ENCODE data around the gene SLC47A2. TPM values are rescaled to one million over a fixed set of nuclear protein-coding genes. Genes with fewer than 3 reads are reported as not detected.
A peak's percentile ranks its signal among the peaks of the same experiment; 100 is the strongest.

Gene SLC47A2
- total and polyA plus RNA-seq, 8 donors, result 0.78 TPM; not detected in 7

- TF ChIP-seq EP300 (IDR thresholded peaks at IDR 0.05), result no peak
- peaks cover 0 to 25% (median 10%) of the 10 kb centered on the region in 4 donors for H3K36me3 ChIP-seq
- intact Hi-C loops (cut with DNase I; ENCODE audit: low total_unique reads), result no loop called here
- H3K4me1 ChIP-seq, result peaks cover 7 to 22% (median 20%) of the 10 kb centered on the region in 4 donors
- H3K27ac ChIP-seq, result no peak overlapping the region
- WGBS, 5 donors, result 70 to 93% (median 87%) methylated on average over 10 to 14 of the region's 14 CpGs
- H3K4me3 ChIP-seq, result no peak overlapping the region
- H3K9me3 ChIP-seq, result no peaks in the 10 kb centered on the region
- H3K27me3 ChIP-seq, result no peaks in the 10 kb centered on the region
- DNase-seq, result no peak
Measured at GRCh38 chr17:19741832-19742457, 25.6 kb upstream of the SLC47A2 start.

DNA sequence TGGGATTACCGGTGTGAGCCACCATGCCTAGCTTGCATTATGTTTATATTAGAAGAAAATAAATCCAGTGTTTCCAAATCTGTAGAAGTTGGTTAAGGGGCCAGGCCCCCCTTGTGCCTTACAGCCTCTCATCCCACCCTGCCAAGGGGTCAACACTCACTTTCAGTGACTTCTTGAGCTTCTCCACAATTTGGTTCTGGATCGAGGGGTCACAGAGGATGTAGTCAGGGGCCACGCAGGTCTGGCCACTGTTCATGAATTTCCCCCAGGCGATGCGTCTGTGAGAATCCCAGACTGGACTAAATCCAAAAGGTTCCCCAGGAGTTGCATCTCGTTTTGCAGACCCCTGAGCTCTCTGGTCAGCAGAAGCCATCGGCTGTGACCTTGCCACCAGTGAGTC is 24.5 kb upstream of the SLC47A2 start:
- Histone ChIP-seq H3K36me3 (peaks cover 0 to 25% (median 10%) of the 10 kb centered on the region in 4 donors), H3K9me3 (no peaks in the 10 kb centered on the region), H3K27ac (no peak overlapping the region), H3K4me3 (no peak overlapping the region), H3K4me1 (peaks cover 7 to 22% (median 18%) of the 10 kb centered on the region in 4 donors), H3K27me3 (no peaks in the 10 kb centered on the region)
- DNase-seq, result no peak
- 82 to 91% (median 87%) methylated on average over 7 of the region's 7 CpGs for WGBS, 5 donors
- TF ChIP-seq EP300 (IDR thresholded peaks at IDR 0.05) (no peak), CTCF (IDR thresholded peaks at IDR 0.05) (no peak), POLR2AphosphoS5 (IDR thresholded peaks at IDR 0.05) (no peak), POLR2A (IDR thresholded peaks at IDR 0.05) (no peak)
- intact Hi-C loops (cut with DNase I; ENCODE audit: low total_unique reads), result no loop called here

DNA sequence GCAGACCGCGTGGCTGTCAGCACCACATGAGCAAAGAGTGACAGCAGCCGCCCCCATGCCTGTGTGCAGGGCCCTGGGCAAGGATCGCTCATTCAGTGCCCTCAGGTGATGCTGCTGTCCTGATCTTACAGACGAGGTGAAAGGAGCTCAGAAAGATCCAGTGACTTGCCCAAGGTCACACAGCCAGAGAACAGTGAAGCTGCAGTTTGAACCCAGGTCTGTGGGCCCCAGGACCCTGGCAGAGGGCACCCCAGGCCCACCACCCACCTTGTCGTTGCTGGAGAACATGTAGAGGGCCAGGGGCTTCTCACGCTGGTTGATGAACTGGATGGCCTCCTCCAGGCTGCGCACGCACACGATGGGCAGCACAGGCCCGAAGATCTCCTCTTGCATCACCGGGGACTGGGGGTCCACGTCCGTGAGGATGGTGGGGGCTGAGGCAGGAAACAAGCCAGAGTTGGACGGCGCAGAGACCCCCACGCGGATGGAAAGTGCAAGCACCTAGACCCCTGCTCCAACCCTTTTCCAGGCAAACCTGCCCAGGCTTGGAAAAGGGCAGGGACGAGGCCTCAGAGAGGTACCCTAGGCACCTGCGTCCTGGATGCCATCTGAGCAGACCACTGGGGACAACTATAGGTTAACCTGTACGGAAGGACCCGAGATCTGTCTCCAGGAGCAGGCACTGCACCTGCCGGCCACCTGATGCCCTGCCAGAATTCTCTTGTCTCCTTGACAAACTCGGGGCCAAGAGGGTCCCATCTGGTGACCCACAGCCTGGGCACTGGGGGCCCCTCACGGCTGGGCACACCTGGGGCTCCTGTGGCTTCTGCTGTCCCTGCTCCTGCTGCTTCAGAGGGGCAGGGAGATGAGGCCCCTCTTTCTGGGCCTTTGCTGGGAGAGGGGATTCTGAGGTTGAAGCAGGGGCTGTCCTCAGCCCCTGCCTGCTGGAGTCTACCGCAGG is 23.1 kb upstream of the SLC47A2 start:
- H3K9me3 ChIP-seq, result no peaks in the 10 kb centered on the region
- peaks cover 0 to 25% (median 10%) of the 10 kb centered on the region in 4 donors for H3K36me3 ChIP-seq
- DNase-seq, result no peak
- no peak overlapping the region for H3K4me3 ChIP-seq
- TF ChIP-seq CTCF (IDR thresholded peaks at IDR 0.05) (no peak), POLR2AphosphoS5 (IDR thresholded peaks at IDR 0.05) (peak in 1 of 3 donors; percentile 0)
- intact Hi-C loops (cut with DNase I; ENCODE audit: low total_unique reads), result no loop called here
- H3K27ac ChIP-seq, result no peak overlapping the region
- H3K27me3 ChIP-seq, result no peaks in the 10 kb centered on the region
- WGBS, 5 donors, result 86 to 92% (median 89%) methylated on average over 23 to 26 of the region's 26 CpGs
- H3K4me1 ChIP-seq, result peaks cover 0 to 12% (median 5%) of the 10 kb centered on the region in 4 donors

DNA sequence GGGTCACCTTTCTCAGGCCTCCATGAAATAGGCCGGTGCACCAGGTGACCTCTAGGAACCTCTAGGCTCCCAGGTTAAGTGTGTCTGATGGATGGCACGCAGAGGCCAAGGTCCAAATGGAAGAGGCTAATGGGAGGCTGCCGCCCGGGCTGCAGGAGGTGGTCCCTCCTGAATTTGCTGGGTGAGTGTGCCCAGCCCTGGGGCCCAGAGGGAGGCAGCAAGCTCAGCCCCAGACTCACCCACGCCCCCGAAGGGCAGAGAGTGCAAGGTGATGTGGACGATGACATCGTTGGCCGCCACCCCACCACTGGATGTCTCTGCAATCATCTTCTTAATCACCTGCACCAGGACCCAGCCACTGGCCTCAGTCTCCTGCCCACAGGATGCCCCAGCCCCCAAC is 22.4 kb upstream of the SLC47A2 start:
- Histone ChIP-seq H3K9me3 (no peaks in the 10 kb centered on the region), H3K4me3 (no peak overlapping the region), H3K27me3 (no peaks in the 10 kb centered on the region), H3K36me3 (peaks cover 0 to 25% (median 10%) of the 10 kb centered on the region in 4 donors), H3K4me1 (peaks cover 0 to 9% (median 4%) of the 10 kb centered on the region in 4 donors), H3K27ac (no peak overlapping the region)
- intact Hi-C loops (cut with DNase I; ENCODE audit: low total_unique reads), result no loop called here
- DNase-seq, result no peak
- WGBS, 5 donors, result 91 to 98% (median 94%) methylated on average over 6 to 9 of the region's 9 CpGs
- TF ChIP-seq POLR2A (IDR thresholded peaks at IDR 0.05) (no peak), POLR2AphosphoS5 (IDR thresholded peaks at IDR 0.05) (no peak), EP300 (IDR thresholded peaks at IDR 0.05) (no peak), CTCF (IDR thresholded peaks at IDR 0.05) (no peak)

All from stomach (tissue), 9 donors.